ENCODE data around the gene LATS2.

The LATS2 gene

DNA sequence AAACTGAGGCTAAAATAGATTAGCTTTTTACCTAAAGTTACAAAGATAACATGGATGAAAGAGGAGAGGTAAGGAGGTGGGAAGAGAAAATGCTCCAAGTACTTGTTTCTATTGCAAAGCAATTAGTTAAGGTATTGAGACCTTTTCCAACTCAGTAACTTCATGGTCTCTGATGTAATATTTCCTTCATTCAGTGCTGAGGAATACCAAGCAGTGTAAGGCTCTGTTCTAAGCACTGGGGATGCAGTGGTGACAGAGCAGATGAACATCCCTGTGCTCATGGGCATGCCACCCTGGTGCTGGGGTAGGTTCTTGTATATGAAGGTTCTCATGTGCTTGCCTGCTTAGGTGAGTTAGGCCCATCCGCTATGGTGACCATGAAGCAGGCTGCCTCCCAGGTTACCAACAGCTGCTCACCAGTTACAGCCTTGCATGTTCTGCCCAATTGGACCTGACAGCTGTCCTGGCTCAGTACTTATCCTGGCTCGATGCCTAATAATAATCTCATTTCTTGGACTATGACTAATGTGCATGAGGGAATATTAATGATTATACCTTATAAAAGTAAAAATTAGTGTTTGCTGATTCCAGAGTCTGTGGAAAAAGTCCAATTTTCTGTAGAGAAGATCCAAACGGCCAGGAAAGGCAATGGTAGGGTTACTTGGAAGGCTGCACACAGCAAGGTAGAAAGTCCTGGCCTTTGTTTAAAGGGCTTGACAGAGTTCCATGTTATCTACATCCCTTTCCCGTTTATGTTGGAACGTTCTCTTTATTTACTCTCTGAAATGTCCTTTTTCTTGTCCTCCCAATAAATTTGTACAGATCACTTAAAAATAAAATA, 48.3 kb downstream of the LATS2 start:
- H3K4me1 ChIP-seq (ENCODE audit: insufficient read depth, low read length) = no peaks in the 10 kb centered on the region
- H3K79me2 ChIP-seq (ENCODE audit: insufficient read depth, low read length) = no peaks in the 10 kb centered on the region

DNA sequence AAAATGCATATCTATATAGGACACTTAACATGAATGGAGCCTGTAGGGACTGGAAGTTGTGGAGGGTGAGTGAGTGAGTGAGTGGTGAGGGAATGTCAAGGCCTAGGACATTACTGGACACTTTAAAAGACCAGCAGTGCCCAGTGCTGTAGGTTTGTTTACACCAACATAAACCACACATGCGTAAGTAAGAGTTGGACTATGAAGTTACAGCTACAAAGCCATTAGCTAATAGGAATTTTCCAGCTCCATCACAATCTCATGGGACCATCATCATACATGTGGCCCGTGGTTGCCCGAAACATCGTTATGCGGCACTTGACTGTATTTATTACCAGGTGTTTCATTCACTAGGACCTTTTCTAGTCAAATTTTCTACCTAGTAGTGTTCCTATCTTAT, 49.2 kb downstream of the LATS2 start:
- no peaks in the 10 kb centered on the region for H4K20me1 ChIP-seq (ENCODE audit: insufficient read depth, low read length)
- no peaks in the 10 kb centered on the region for H3K36me3 ChIP-seq (ENCODE audit: insufficient read depth, low read length)
- H3K4me2 ChIP-seq (ENCODE audit: insufficient read depth, low read length) = no peak overlapping the region
- H3K79me2 ChIP-seq (ENCODE audit: insufficient read depth, low read length) = no peaks in the 10 kb centered on the region
- ATAC-seq (ENCODE audit: insufficient read depth, low read depth) = no peak
- H3K9me3 ChIP-seq (ENCODE audit: insufficient read depth, low read length, severe bottlenecking) = no peaks in the 10 kb centered on the region
- H3K4me1 ChIP-seq (ENCODE audit: insufficient read depth, low read length) = no peaks in the 10 kb centered on the region
- no peak overlapping the region for H3K9ac ChIP-seq (ENCODE audit: low read depth, low read length)
- no peak overlapping the region for H3K27ac ChIP-seq (ENCODE audit: low read length)
- TF ChIP-seq, protein P1, sequence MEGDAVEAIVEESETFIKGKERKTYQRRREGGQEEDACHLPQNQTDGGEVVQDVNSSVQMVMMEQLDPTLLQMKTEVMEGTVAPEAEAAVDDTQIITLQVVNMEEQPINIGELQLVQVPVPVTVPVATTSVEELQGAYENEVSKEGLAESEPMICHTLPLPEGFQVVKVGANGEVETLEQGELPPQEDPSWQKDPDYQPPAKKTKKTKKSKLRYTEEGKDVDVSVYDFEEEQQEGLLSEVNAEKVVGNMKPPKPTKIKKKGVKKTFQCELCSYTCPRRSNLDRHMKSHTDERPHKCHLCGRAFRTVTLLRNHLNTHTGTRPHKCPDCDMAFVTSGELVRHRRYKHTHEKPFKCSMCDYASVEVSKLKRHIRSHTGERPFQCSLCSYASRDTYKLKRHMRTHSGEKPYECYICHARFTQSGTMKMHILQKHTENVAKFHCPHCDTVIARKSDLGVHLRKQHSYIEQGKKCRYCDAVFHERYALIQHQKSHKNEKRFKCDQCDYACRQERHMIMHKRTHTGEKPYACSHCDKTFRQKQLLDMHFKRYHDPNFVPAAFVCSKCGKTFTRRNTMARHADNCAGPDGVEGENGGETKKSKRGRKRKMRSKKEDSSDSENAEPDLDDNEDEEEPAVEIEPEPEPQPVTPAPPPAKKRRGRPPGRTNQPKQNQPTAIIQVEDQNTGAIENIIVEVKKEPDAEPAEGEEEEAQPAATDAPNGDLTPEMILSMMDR (IDR thresholded peaks at IDR 0.05; ENCODE audit: borderline replicate concordance, extremely low read depth, low read length, poor library complexity, severe bottlenecking) = no peak
- TF ChIP-seq EZH2 (IDR thresholded peaks at IDR 0.05; ENCODE audit: borderline replicate concordance, low read depth, low read length, severe bottlenecking) = no peak
- no peak overlapping the region for H2AFZ ChIP-seq (ENCODE audit: low read depth, low read length)
- no peaks in the 10 kb centered on the region for H3K27me3 ChIP-seq (ENCODE audit: insufficient read depth, low read length, poor library complexity)
- no peak for DNase-seq
- H3K4me3 ChIP-seq (ENCODE audit: low read depth in 1 of 2, low read length in 2 of 2) = no peak overlapping the region

More for the DNA sequence above, 48.3 kb downstream of the LATS2 start:
- DNase-seq (no peak), ATAC-seq (ENCODE audit: insufficient read depth, low read depth) (no peak)
- Histone ChIP-seq H3K27ac (ENCODE audit: low read length) (no peak overlapping the region), H3K4me2 (ENCODE audit: insufficient read depth, low read length) (no peak overlapping the region), H3K4me3 (ENCODE audit: low read depth in 1 of 2, low read length in 2 of 2) (no peak overlapping the region), H3K9me3 (ENCODE audit: insufficient read depth, low read length, severe bottlenecking) (no peaks in the 10 kb centered on the region), H3K9ac (ENCODE audit: low read depth, low read length) (no peak overlapping the region), H3K27me3 (ENCODE audit: insufficient read depth, low read length, poor library complexity) (no peaks in the 10 kb centered on the region), H4K20me1 (ENCODE audit: insufficient read depth, low read length) (no peaks in the 10 kb centered on the region), H2AFZ (ENCODE audit: low read depth, low read length) (no peak overlapping the region), H3K36me3 (ENCODE audit: insufficient read depth, low read length) (no peaks in the 10 kb centered on the region)
- TF ChIP-seq, protein P1 (IDR thresholded peaks at IDR 0.05; ENCODE audit: borderline replicate concordance, extremely low read depth, low read length, poor library complexity, severe bottlenecking) = no peak
- TF ChIP-seq EZH2 (IDR thresholded peaks at IDR 0.05; ENCODE audit: borderline replicate concordance, low read depth, low read length, severe bottlenecking) = no peak

DNA sequence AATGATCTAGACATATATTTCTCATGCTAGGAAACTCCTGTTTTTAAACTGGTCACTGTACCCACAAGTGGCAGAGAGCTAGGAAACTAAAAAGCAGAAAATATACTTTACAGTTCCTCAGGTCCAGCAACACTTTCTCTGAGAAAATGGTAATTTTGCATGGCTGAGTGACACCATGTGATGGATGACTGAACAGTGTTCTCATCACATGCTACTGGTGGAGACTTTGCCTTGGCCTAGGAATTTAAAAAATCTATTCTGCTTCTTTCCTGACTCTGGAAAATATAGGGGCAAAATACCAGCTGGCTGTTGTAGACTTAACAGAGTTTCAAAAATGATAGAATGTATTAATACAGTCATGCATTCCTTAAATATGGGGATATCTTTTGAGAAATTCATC, 50.0 kb downstream of the LATS2 start:
- no peaks in the 10 kb centered on the region for H4K20me1 ChIP-seq (ENCODE audit: insufficient read depth, low read length)
- H3K9ac ChIP-seq (ENCODE audit: low read depth, low read length) = no peak overlapping the region
- H3K79me2 ChIP-seq (ENCODE audit: insufficient read depth, low read length) = no peaks in the 10 kb centered on the region
- no peak overlapping the region for H2AFZ ChIP-seq (ENCODE audit: low read depth, low read length)
- H3K4me3 ChIP-seq (ENCODE audit: low read depth in 1 of 2, low read length in 2 of 2) = no peak overlapping the region
- no peak for TF ChIP-seq EZH2 (IDR thresholded peaks at IDR 0.05; ENCODE audit: borderline replicate concordance, low read depth, low read length, severe bottlenecking)
- TF ChIP-seq, protein P1 (IDR thresholded peaks at IDR 0.05; ENCODE audit: borderline replicate concordance, extremely low read depth, low read length, poor library complexity, severe bottlenecking) = no peak
- no peaks in the 10 kb centered on the region for H3K4me1 ChIP-seq (ENCODE audit: insufficient read depth, low read length)
- H3K9me3 ChIP-seq (ENCODE audit: insufficient read depth, low read length, severe bottlenecking) = no peaks in the 10 kb centered on the region
- DNase-seq (no peak), ATAC-seq (ENCODE audit: insufficient read depth, low read depth) (no peak)
- H3K36me3 ChIP-seq (ENCODE audit: insufficient read depth, low read length) = no peaks in the 10 kb centered on the region
- H3K27ac ChIP-seq (ENCODE audit: low read length) = no peak overlapping the region
- H3K4me2 ChIP-seq (ENCODE audit: insufficient read depth, low read length) = no peak overlapping the region
- H3K27me3 ChIP-seq (ENCODE audit: insufficient read depth, low read length, poor library complexity) = no peaks in the 10 kb centered on the region

Measured in DND-41 (cell line).